Tibial artery (tissue), 4 donors: ENCODE data around the gene CEACAM21.
A peak's percentile ranks its signal among the peaks of the same experiment; 100 is the strongest.

Experiments used
- DNase-seq, 2 donors: peaks; one replicate each; pipeline ENCODE4 v3.0.0-alpha.2; 2019
- H3K27ac ChIP-seq, 2 donors: fragments of 200-600 bp; sonication (generic) in 1 of 2; 1 replicate in 1 of 2; 2 replicates in 1 of 2; pipeline ENCODE4 v1.5.1; 2018 to 2019; ENCODE audit warnings: mild to moderate bottlenecking in 1 of 2
- H3K27me3 ChIP-seq, 2 donors: fragments of 200-600 bp; sonication (generic) in 1 of 2; one replicate each; pipeline versions ENCODE4 v1.5.1 to v1.6.0; 2016 to 2019
- H3K36me3 ChIP-seq, 3 donors: fragments of 200-600 bp; sonication (generic) in 2 of 3; one replicate each; pipeline ENCODE4 v1.5.1; 2016 to 2019; ENCODE audit warnings: mild to moderate bottlenecking in 2 of 3
- H3K4me1 ChIP-seq, 4 donors: fragments of 200-600 bp; sonication (generic) in 2 of 4; 1 replicate in 3 of 4; 2 replicates in 1 of 4; pipeline ENCODE4 v1.5.1; 2016 to 2019
- H3K4me3 ChIP-seq, 2 donors: fragments of 200-600 bp; sonication (generic) in 1 of 2; 1 replicate in 1 of 2; 2 replicates in 1 of 2; pipeline ENCODE4 v1.5.1; 2018 to 2019; ENCODE audit warnings: mild to moderate bottlenecking in 2 of 2
- H3K9me3 ChIP-seq, 3 donors: fragments of 200-600 bp; sonication (generic) in 1 of 3; one replicate each; pipeline ENCODE4 v1.5.1; 2016 to 2019
- intact Hi-C: fragments of 100-400 bp; cut with DNase I; formaldehyde crosslinking; loops from one replicate; pipeline ENCODE4 v1.15.0; 2023; ENCODE audit warnings: low total_unique reads
- TF ChIP-seq, protein P1 (sequence below), 2 experiments: fragments of 200-600 bp in 1 of 2; fragments of 450-650 bp in 1 of 2; IDR thresholded peaks; one replicate each; pipeline ENCODE4 v1.5.1; 2017 to 2019; ENCODE audit warnings: antibody characterized with exemption in 2 of 2, mild to moderate bottlenecking in 1 of 2, moderate library complexity in 1 of 2

The CEACAM21 gene

DNA sequence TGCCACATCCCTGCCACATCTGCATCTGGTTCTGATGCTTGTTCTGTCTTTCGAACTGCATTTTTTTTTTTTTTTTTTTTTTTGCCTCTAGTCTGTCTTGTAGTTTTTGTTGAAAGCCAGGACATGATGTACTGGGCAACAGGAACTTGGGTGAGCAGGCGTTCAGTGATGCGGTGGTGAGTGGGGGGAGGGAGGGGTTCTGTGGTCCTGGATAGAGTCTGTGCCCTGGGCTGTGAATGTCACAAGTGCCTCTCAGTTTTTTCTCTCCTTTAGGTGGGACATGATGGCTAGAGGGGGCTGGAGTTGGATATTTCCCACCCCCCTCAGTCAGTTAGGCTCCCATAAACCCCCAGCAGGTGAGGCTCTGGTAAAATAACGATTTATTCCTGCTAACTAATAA, 47.4 kb downstream of the CEACAM21 start:
- Histone ChIP-seq H3K27ac (no peak overlapping the region), H3K4me3 (no peak overlapping the region), H3K9me3 (no peaks in the 10 kb centered on the region), H3K36me3 (no peaks in the 10 kb centered on the region), H3K4me1 (no peaks in the 10 kb centered on the region), H3K27me3 (peaks cover 0 to 8% of the 10 kb centered on the region in 2 donors)
- TF ChIP-seq, protein P1, sequence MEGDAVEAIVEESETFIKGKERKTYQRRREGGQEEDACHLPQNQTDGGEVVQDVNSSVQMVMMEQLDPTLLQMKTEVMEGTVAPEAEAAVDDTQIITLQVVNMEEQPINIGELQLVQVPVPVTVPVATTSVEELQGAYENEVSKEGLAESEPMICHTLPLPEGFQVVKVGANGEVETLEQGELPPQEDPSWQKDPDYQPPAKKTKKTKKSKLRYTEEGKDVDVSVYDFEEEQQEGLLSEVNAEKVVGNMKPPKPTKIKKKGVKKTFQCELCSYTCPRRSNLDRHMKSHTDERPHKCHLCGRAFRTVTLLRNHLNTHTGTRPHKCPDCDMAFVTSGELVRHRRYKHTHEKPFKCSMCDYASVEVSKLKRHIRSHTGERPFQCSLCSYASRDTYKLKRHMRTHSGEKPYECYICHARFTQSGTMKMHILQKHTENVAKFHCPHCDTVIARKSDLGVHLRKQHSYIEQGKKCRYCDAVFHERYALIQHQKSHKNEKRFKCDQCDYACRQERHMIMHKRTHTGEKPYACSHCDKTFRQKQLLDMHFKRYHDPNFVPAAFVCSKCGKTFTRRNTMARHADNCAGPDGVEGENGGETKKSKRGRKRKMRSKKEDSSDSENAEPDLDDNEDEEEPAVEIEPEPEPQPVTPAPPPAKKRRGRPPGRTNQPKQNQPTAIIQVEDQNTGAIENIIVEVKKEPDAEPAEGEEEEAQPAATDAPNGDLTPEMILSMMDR (IDR thresholded peaks at IDR 0.05), result no peak
- no peak for DNase-seq
- intact Hi-C loops, result no loop called here

DNA sequence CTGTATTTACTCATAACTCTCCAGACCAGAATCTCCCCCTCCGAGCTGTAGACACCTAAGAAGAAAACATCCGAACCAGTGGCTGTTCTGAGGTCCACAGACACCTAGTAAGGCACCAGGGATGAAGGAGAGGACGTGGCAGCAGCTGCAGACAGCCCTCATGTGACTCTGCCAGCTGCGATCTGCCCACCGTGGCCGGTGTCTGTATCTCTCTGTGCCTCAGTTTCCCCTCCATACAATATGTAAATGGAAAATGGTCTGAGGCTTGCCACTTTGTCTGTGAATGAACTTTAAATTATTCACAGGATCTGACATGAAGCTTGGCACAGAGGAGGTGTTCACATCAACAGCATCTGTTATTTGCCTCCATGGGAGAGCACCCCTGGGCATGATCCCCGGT, 48.5 kb downstream of the CEACAM21 start:
- H3K4me3 ChIP-seq, result no peak overlapping the region
- H3K27me3 ChIP-seq, result peaks cover 0 to 5% of the 10 kb centered on the region in 2 donors
- H3K27ac ChIP-seq, result no peak overlapping the region
- TF ChIP-seq, protein P1 (IDR thresholded peaks at IDR 0.05), result no peak
- intact Hi-C loops, result no loop called here
- no peak for DNase-seq
- no peaks in the 10 kb centered on the region for H3K36me3 ChIP-seq
- H3K9me3 ChIP-seq, result no peaks in the 10 kb centered on the region
- no peaks in the 10 kb centered on the region for H3K4me1 ChIP-seq

DNA sequence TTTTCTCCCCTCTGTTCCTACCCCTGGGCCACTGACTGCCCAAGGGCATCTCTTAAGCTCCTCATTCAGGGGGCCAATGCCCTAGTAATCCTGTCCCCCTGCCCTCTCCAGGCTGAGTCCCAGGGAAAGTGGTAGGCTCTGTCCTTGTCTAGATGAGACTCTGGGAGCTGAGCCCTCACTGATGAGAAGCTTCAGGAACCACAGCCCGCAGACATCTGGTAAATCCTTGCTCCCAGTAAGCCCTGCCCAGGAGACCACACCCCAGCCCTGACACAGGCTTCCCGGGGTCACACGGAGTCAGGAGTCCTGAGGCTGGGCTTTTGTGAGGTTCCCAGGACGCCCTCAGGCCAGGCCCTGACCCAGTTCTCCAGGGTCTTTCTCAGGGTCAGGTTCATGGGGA, 49.0 kb downstream of the CEACAM21 start:
- TF ChIP-seq, protein P1 (IDR thresholded peaks at IDR 0.05), result no peak
- no peak overlapping the region for H3K27ac ChIP-seq
- DNase-seq, result no peak
- intact Hi-C loops, result no loop called here
- H3K27me3 ChIP-seq, result peaks cover 0 to 5% of the 10 kb centered on the region in 2 donors
- no peaks in the 10 kb centered on the region for H3K9me3 ChIP-seq
- no peak overlapping the region for H3K4me3 ChIP-seq
- no peaks in the 10 kb centered on the region for H3K4me1 ChIP-seq
- H3K36me3 ChIP-seq, result no peaks in the 10 kb centered on the region

DNA sequence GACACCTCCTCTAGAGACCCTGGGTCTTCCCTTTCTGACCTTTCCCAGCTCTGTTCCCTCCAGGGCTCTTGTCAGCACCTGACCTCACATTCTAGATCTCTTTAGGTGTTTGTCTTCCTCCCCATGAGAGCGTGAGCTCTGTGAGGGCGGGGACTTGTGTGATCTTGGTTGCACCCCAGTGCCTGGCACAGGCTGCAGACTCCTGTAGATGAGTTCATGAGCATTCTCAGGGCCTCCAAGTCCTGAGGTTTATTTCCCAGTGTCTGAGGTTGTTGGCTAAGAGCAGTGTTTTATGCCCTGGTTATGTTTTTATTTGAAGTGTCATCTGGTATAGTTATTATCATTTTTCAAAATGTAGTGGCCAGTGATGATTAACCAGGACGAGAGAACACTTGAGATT, 50.3 kb downstream of the CEACAM21 start:
- TF ChIP-seq, protein P1 (IDR thresholded peaks at IDR 0.05), result no peak
- Histone ChIP-seq H3K27ac (no peak overlapping the region), H3K9me3 (peaks cover 0 to 8% (median 0%) of the 10 kb centered on the region in 3 donors), H3K36me3 (no peaks in the 10 kb centered on the region), H3K4me1 (no peaks in the 10 kb centered on the region), H3K27me3 (peaks cover 0 to 5% of the 10 kb centered on the region in 2 donors), H3K4me3 (peak overlapping the region; percentile 18 to 26)
- intact Hi-C loops, result no loop called here
- no peak for DNase-seq

DNA sequence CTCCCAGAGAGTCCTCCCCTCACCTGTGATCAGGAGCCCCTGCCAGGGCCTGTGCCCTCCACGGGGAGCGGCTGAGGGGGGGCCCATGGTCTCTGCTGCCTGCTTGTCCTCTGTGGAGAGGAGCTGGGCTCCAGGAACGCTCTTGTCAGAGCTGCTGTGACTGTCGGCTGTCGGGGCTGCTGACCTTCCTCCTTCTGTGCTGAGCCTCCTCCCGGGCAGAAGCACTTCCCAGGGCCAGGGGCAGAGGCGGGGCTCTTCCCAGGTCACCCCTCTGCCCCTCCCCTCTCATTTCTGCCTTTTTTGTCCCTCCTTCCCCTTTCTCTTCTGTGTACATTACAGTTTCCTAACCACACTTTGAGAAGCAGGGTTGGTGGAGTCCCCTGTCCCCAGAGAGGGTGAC, 50.9 kb downstream of the CEACAM21 start, which contains the start of gene CEACAM4:
Gene CEACAM4 (minus strand): TSS at position 198 of the 400 bp plus-strand sequence. CDS start 111 bp downstream, at position 87.
- peak in 1 of 2 donors; percentile 48 for DNase-seq
- Histone ChIP-seq H3K27ac (no peak within 1 kb of the TSS), H3K4me1 (no peaks in the 10 kb centered on the region), H3K9me3 (peaks cover 0 to 8% (median 0%) of the 10 kb centered on the region in 3 donors), H3K27me3 (peaks cover 0 to 5% of the 10 kb centered on the region in 2 donors), H3K4me3 (peak within 1 kb of the TSS; percentile 18 to 26), H3K36me3 (no peaks in the 10 kb centered on the region)
- TF ChIP-seq, protein P1 (IDR thresholded peaks at IDR 0.05), result no peak
- intact Hi-C loops, result no loop called here
